Stimulated activated CD8-positive, alpha-beta memory T cell treated with anti-CD3 and anti-CD28 coated beads, Interleukin-15, amount 100 ng/mL, for 48 hours (primary cell): ENCODE data around the gene DHX35.
A peak's percentile ranks its signal among the peaks of the same experiment; 100 is the strongest.

ENCODE experiments used
- DNase-seq, 2 donors: peaks; one replicate each; pipeline ENCODE4 v3.0.0-alpha.2; 2020; ENCODE audit warnings: low read depth in 2 of 2

The DHX35 gene

GRCh38 chr20:39066471-39067242 lies 104.5 kb downstream of the DHX35 start:
- DNase-seq: no peak

- DNase-seq: no peak
These were observed 105.5 kb downstream of the DHX35 start for GRCh38 chr20:39067526-39068216.

- DNase-seq: no peak
These were observed 107.8 kb downstream of the DHX35 start for GRCh38 chr20:39069976-39070375.

DNA sequence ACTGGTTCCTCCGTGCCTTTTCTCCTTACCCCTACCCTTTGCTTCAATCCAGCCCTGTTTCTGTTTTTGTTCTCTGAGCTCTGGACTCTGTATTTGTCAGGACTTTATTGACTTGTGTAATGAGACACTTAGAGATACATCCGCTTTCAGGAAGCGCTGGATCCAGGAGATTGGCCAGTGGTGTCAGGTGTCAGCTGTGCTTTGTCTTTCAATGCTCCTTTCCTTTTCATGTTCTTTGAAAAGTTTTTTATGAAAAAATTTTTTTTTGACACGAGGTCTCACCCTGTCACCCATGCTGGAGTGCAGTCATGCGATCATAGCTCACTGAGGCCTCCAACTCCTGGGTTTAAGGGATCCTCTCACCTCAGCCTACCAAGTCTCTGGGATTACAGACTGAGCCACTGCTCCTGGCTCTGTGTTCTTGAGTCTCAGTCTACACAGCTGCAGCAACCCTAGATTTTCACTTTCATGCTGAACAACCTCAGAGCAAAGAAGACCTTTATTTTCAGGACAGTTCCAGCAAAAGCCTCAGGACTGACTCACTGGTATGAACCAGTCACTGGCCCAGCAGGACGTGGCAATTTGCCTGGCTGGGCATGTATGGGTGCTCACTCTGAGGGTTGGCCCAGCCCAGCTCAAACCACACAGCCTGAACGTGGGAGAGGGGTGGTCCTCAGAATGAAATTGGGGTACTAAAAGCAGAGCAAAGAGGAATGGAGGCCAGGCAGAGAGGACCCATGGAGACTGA lies 108.5 kb downstream of the DHX35 start:
- DNase-seq: no peak

- DNase-seq: no peak
These were observed 110.0 kb downstream of the DHX35 start for GRCh38 chr20:39072132-39072531.

GRCh38 chr20:39072653-39073052 lies 110.5 kb downstream of the DHX35 start:
- DNase-seq: no peak

- no peak for DNase-seq
These were observed 113.6 kb downstream of the DHX35 start for GRCh38 chr20:39075731-39076130.

- DNase-seq: no peak
These were observed 114.8 kb downstream of the DHX35 start for GRCh38 chr20:39076958-39077357.

DNA sequence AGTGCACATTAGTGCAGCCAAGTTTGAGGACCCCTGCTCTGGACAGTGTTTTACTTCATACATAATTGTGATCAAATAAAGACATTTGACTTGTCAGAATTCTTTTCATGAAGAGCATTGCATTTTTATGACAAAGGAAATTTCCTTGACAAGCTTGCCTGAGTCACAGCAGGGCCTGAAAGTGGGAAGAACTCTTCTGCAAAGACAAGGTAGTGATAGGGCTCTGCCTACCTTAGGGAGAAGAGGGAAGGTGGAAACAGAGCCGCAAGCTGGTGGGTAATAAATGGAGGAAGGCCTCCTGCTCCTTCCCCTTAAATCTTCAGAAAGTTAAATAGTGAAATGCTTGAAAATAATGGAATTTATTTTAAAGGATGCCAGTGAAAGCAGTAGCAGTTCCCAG lies 118.2 kb downstream of the DHX35 start:
- DNase-seq: no peak

DNA sequence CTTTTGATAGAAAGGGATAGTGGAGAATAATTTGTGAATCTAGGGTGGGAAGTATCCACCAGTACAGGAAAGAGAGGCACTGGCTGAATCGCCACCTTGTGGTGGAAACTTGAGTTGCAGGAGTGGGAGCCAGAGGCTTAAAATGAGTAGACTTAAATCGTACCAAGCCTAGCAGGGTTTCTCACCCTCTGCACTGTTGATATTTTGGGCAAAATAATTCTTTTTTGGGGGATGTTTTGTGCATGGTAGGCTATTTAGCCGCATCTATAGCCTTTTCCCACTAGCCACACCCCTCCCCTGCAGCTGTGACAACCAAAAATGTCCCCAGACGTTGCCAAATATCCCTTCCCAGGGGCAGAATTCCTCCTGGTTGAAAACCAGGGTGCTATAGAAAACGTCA lies 119.1 kb downstream of the DHX35 start:
- DNase-seq: peak; percentile 47 to 60

DNA sequence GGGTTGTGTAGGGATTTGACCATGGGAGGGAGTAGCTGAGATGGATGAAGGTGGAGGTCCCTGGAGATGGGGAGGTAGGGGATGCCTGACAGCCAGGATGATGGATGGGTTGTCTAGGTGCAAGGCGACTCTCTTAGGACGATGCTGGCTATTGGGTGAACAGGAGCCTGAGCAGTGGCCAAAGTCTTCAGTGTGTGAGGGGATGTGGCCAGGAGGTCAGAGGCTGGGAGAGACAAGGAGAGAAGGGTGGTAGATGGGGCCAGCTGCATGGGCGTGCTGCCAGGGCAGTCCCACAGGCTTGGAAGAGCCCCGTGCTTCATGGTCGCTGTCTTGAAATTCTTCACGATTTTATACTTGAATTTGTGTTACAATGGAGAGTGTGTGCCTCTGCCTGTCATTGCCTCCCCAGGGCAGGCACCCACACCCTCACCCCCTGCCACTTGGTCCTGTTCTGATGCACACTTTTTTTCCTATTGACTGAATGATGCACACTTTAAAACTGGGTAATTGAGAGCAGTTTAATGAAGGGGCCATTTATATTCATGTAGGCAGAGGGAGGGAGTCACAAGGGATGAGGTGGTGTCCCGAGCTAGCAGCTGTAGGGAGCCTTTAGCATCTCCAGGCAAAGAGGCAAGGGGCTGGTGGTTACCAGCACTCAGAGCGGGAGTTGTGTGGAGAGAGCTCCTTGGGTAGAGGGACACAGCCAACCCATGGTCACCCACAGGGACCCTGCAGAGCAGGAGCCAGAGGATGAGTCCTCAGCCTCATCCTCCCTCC lies 120.7 kb downstream of the DHX35 start:
- DNase-seq: no peak

- DNase-seq: no peak
These were observed 121.6 kb downstream of the DHX35 start for GRCh38 chr20:39083761-39084160.

DNA sequence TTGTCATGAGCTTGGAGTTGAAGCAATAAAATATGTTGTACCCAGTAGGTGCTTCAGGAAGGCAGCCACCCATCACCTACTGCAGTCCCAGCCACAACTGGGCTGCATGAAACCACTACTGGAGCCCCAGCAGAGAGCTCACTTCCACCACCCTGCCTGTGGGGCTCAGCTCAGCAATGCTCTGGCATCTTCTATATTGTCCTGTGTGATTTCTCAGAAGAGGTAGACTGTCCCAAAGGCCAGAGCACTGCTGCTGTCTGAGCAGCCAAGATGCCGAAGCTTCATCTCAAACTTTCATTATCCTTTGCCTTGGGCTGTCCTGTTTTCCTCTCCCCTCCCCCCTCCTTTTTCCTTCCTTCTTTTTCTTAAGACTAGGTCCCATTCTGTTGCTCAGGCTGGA lies 126.9 kb downstream of the DHX35 start:
- no peak for DNase-seq
